NCI-H345 (cell line): ENCODE results near the gene TNIK.
"Not testable (repeated sequence)": the region's sequence is repeated elsewhere in the genome, so short reads cannot be mapped to it uniquely, and the experiment has no call there.

Experiments used
- DNase-seq: peaks from one replicate; lab custom pipeline; 2025; lab: John Stamatoyannopoulos, UW

TNIK gene

GRCh38 chr3:171311784-171312183 is 148.4 kb downstream of the TNIK start:
- no peak for DNase-seq

GRCh38 chr3:171309906-171310359 is 150.3 kb downstream of the TNIK start:
- no peak for DNase-seq

- DNase-seq, result no peak
These were observed 152.2 kb downstream of the TNIK start for GRCh38 chr3:171307988-171308387.

GRCh38 chr3:171307046-171307585 is 153.1 kb downstream of the TNIK start:
- DNase-seq, result no peak

- DNase-seq, result no peak
These were observed 153.6 kb downstream of the TNIK start for GRCh38 chr3:171306631-171307030.

- DNase-seq, result not testable (repeated sequence)
These were observed 154.4 kb downstream of the TNIK start for GRCh38 chr3:171305823-171306222.

GRCh38 chr3:171304498-171304897 is 155.7 kb downstream of the TNIK start:
- not testable (repeated sequence) for DNase-seq

- not testable (repeated sequence) for DNase-seq
These were observed 156.2 kb downstream of the TNIK start for GRCh38 chr3:171304017-171304416.

- DNase-seq, result no peak
These were observed 158.2 kb downstream of the TNIK start for GRCh38 chr3:171301998-171302397.

GRCh38 chr3:171301002-171301401 is 159.2 kb downstream of the TNIK start:
- DNase-seq, result no peak

GRCh38 chr3:171297951-171298350 is 162.3 kb downstream of the TNIK start:
- DNase-seq, result no peak

GRCh38 chr3:171297207-171297606 is 163.0 kb downstream of the TNIK start:
- no peak for DNase-seq

- DNase-seq, result no peak
These were observed 164.5 kb downstream of the TNIK start for GRCh38 chr3:171295484-171296373.

GRCh38 chr3:171293142-171293782 is 166.9 kb downstream of the TNIK start:
- DNase-seq, result no peak

GRCh38 chr3:171290680-171291079 is 169.5 kb downstream of the TNIK start:
- DNase-seq, result no peak

- no peak for DNase-seq
These were observed 170.9 kb downstream of the TNIK start for GRCh38 chr3:171289291-171289690.

GRCh38 chr3:171287761-171288160 is 172.4 kb downstream of the TNIK start:
- not testable (repeated sequence) for DNase-seq

GRCh38 chr3:171286580-171287249 is 173.5 kb downstream of the TNIK start:
- DNase-seq, result no peak

- no peak for DNase-seq
These were observed 174.9 kb downstream of the TNIK start for GRCh38 chr3:171285287-171285686.

GRCh38 chr3:171284308-171285075 is 175.7 kb downstream of the TNIK start:
- no peak for DNase-seq

- DNase-seq, result no peak
These were observed 176.4 kb downstream of the TNIK start for GRCh38 chr3:171283848-171284222.
